Activated CD8-positive, alpha-beta memory T cell treated with anti-CD3 and anti-CD28 coated beads, Interleukin-2, amount 50 U/mL, for 4 hours (primary cell): ENCODE measurements around the gene RABGGTA.
A peak's percentile ranks its signal among the peaks of the same experiment; 100 is the strongest.
"Not testable (repeated sequence)": the region's sequence is repeated elsewhere in the genome, so short reads cannot be mapped to it uniquely, and the experiment has no call there.

Experiments
- DNase-seq: peaks from one replicate; pipeline ENCODE4 v3.0.0-alpha.2; 2020

Gene RABGGTA

GRCh38 chr14:24259282-24260025, 11.9 kb downstream of the RABGGTA start:
- DNase-seq, result no peak

- DNase-seq, result no peak
These were observed 12.7 kb downstream of the RABGGTA start for GRCh38 chr14:24258548-24259265.

DNA sequence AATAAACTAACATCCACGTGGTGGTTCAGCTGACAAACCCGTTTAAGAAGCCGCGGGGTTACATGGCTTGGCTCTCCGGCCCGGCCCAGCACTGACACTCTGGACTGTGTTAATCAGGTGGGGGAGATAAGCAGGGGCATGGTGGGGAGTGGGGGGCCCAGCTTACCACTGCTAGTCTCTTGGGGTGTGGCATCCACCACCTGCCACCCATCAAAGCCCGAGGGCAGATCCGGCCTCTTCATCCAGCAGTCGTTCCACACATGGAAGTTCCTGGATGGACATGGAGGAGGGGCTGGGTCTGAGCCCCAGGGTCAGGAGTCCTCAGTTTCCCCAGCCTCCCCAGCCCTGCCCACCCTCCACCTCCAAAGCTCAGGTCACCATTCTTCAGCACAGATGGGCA, 13.3 kb downstream of the RABGGTA start:
- DNase-seq, result no peak

DNA sequence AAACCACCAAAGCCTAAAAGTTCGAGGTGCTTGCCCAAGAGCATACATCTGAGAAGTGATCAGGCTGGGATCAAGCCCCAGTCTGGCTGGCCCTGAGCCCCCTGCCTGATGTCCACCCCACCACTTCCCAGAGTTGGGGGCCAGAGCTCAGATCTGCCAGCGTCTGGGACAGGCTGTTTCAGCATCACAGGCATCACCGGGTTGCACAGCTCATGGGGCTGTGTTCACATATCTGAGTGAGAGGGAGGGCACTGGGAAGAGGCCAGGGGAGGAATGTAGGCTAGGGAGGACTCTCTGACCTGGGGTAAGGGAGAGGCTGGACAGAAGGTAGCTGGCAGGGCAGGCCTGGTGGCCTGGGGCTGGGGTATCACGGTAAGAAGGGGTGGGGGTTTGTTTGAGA, 14.4 kb downstream of the RABGGTA start:
- no peak for DNase-seq

DNA sequence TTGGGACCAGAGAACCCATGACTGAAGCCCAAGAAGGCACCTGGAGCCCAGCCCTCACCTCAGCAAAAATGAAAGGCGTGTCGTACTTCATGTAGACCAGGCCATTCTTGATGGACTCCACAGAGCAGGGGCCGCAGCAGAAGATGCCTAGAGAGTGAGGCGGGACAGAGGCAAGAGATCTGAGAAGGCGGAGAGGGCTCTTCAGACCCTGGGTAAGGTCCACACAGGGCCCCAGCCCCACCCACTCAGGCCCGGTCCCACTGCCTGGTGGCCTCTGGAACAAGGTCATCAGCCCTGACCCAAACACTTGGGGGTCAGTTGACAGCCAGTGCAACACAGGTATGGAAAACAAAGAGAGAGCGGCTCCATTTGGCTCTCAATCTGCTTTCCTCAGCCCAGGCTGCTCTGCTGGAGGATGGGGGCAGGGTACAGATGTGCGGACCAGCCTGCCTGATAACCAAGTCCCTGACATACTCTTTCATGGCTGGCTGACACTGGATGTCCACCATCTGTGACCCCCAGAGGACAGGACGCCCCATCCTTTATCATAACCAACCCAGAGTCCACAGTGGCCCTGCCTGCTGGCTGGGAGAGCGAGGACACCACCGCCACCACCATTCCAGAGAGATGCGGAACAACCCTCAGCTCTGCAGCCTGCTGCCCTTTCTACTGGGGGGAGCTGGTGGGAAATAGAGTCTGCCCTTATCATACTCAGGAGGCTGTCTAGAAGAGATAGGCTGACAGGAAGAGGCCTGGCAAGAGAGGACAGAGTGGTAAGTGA, 15.3 kb downstream of the RABGGTA start:
- DNase-seq, result no peak

- DNase-seq, result no peak
These were observed 16.0 kb downstream of the RABGGTA start for GRCh38 chr14:24255438-24255837.

GRCh38 chr14:24254630-24255392, 16.6 kb downstream of the RABGGTA start:
- DNase-seq, result no peak

GRCh38 chr14:24253936-24254335, 17.5 kb downstream of the RABGGTA start:
- DNase-seq, result no peak

- DNase-seq, result no peak
These were observed 18.9 kb downstream of the RABGGTA start for GRCh38 chr14:24252289-24253124.

GRCh38 chr14:24251880-24252288, 19.5 kb downstream of the RABGGTA start:
- no peak for DNase-seq

GRCh38 chr14:24250354-24250753, 21.0 kb downstream of the RABGGTA start:
- no peak for DNase-seq

DNA sequence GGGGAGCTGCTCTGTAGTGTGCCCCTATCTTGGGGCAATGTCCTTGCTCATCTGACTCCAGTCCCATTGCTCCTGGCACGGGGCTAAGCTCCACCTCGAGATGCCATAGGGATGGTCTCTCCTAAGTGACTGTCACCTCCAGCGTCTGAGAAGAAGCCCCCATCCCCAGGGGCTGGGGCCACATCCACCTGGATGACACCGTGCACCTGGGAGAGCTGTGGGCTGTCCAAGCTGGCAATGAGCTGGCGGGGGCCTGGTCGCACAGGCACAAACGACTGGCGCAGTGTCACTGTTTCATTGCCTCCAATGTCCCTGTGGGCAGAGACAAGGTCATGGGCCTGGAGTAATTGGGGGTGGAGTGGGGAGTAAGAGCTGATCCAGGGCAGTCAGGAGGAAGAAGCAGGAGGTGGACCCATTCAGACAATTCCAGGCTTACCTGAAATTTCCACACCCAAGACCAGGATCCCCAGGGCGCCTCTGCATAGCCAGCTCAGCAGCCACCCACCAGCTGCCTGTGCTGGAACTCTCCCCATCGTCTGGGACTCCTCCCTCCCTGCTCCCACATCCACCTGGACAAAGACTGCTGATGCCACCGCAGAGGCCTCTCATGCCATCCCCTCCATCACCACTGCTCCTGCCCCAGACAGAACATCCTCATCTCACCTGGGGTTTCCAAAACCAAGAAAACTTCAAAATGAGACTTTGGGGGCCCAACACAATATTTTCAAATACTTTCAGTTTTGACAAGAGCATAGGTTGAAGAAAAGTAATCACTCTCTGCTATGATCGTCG, 22.0 kb downstream of the RABGGTA start:
- DNase-seq, result no peak

DNA sequence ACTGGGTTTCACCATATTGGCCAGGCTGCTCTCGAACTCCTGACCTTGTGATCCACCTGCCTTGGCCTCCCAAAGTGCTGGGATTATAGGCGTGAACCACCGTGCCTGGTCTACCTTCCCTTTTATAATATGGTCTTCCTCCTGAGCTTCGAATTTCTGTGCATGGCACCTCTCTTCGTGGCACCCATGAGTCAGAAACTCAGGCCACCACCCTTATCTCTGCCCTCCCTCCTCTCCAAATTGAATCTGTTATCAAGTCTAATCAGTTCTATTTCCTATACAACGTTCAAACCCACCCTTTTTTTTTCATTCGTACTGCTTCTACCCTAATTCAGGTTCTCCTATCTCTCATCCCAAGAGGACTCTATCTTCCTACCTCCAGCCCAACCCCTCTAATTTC, 24.0 kb downstream of the RABGGTA start:
- no peak for DNase-seq

GRCh38 chr14:24246765-24247212, 24.6 kb downstream of the RABGGTA start:
- DNase-seq, result no peak

DNA sequence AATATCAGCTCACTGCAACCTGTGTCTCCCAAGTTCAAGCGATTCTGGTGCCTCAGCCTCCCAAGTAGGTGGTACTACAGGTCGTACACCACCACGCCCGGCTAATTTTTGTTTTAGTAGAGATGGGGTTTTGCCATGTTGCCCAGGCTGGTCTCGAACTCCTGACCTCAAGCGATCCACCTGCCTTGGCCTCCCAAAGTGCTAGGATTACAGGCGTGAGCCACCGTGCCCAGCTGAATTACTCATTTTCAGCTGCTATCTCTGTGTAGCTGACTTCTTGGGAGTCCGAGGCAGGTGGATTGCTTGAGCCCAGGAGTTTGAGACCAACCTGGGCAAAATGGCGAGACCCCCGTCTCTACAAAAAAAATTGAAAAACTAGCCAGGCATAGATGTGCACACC, 26.0 kb downstream of the RABGGTA start:
- not testable (repeated sequence) for DNase-seq

- DNase-seq, result no peak
These were observed 28.0 kb downstream of the RABGGTA start for GRCh38 chr14:24243336-24243836.

DNA sequence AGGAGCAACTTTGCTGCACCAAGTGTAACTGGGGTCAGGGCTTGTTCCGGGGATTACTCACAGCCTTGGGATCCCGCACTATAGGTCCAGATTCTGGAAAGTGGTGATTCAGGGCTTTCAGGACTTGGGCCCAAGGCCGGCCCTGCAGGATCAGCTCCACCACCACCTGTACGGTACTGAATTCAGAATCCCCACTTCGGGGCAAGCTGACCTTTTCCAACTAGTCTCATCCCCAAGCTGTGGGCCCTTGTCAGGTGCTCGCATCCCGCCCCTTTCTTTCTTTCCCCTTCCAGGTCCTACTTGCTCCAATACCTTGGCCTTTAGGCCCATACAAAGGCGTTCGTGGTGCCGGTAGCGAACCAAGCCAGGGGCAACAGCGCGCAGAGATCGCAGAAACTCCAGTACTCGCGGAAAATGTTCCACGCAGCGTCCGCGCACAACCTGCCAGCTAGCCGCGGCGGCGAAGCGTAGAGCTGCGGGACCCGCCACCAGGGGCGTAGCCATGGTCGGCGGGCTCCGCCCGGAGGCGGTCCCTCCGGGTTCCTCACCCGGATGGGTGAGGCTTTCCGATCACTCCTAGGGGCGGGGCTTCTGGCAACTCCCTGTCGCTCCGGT, 29.5 kb downstream of the RABGGTA start:
- DNase-seq, result peak; percentile 92

GRCh38 chr14:24240110-24240918, 31.1 kb downstream of the RABGGTA start:
- no peak for DNase-seq

DNA sequence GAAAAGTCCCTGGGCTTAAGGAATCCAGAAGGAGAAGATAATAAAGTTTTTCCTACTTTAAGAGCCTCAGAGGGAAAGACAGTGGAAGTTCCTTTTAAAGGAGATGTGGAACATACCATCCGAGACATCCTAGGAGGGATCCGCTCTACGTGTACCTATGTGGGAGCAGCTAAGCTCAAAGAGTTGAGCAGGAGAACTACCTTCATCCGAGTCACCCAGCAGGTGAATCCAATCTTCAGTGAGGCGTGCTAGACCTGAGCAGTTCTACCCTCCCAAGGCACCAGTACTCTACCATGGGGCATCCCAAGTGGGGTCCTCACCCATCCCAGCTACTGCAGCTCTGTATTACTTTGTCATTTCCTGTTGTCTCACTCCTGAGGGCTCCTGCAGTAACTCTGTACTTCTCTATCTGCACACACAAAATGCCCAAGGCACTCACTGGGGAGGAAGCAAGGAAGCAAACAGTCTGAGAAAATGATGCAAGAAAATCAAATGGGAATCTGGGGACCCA, 32.8 kb downstream of the RABGGTA start:
- no peak for DNase-seq
